GM18861 (cell line): ENCODE measurements around the gene STARD9.
"Not testable (repeated sequence)": the region's sequence is repeated elsewhere in the genome, so short reads cannot be mapped to it uniquely, and the experiment has no call there.

ENCODE experiments used
- ATAC-seq: cut with Tn5 transposase; IDR thresholded peaks from one replicate; pipeline ENCODE4 v1.9.1; 2021; ENCODE audit not compliant: unreplicated experiment

Gene STARD9

GRCh38 chr15:42590619-42591237, 15.3 kb downstream of the STARD9 start:
- no peak for ATAC-seq

GRCh38 chr15:42591238-42591934, 16.0 kb downstream of the STARD9 start:
- no peak for ATAC-seq

- ATAC-seq: no peak
Measured at GRCh38 chr15:42592716-42593115, 17.3 kb downstream of the STARD9 start.

- no peak for ATAC-seq
Measured at GRCh38 chr15:42593143-42593542, 17.7 kb downstream of the STARD9 start.

GRCh38 chr15:42594095-42594494, 18.7 kb downstream of the STARD9 start:
- no peak for ATAC-seq

GRCh38 chr15:42595626-42596240, 20.3 kb downstream of the STARD9 start:
- ATAC-seq: no peak

GRCh38 chr15:42601316-42601715, 25.9 kb downstream of the STARD9 start:
- not testable (repeated sequence) for ATAC-seq

- ATAC-seq: no peak
Measured at GRCh38 chr15:42602501-42602900, 27.1 kb downstream of the STARD9 start.

GRCh38 chr15:42603978-42604377, 28.6 kb downstream of the STARD9 start:
- no peak for ATAC-seq

- ATAC-seq: peak; percentile 30
Measured at GRCh38 chr15:42604894-42605744, 29.7 kb downstream of the STARD9 start.

- ATAC-seq: no peak
Measured at GRCh38 chr15:42605796-42606195, 30.4 kb downstream of the STARD9 start.

- ATAC-seq: peak; percentile 52
Measured at GRCh38 chr15:42608110-42608531, 32.7 kb downstream of the STARD9 start.

GRCh38 chr15:42608752-42609488, 33.5 kb downstream of the STARD9 start:
- no peak for ATAC-seq

- ATAC-seq: no peak
Measured at GRCh38 chr15:42611532-42611931, 36.1 kb downstream of the STARD9 start.

GRCh38 chr15:42612367-42612912, 37.0 kb downstream of the STARD9 start:
- ATAC-seq: no peak

GRCh38 chr15:42616107-42616506, 40.7 kb downstream of the STARD9 start:
- ATAC-seq: no peak

- ATAC-seq: no peak
Measured at GRCh38 chr15:42619656-42620371, 44.4 kb downstream of the STARD9 start.

GRCh38 chr15:42621386-42621785, 46.0 kb downstream of the STARD9 start:
- ATAC-seq: no peak

- no peak for ATAC-seq
Measured at GRCh38 chr15:42621996-42622925, 46.9 kb downstream of the STARD9 start.
